ENCODE data around the gene ADGRL1. TPM values are rescaled to one million over a fixed set of nuclear protein-coding genes. Genes with fewer than 3 reads are reported as not detected.

The ADGRL1 gene
- total and polyA plus RNA-seq, 4 donors, result 0.14 to 1.6 (median 0.53) TPM

GRCh38 chr19:14167576-14168138 lies 38.3 kb downstream of the ADGRL1 start:
- no peaks in the 10 kb centered on the region for H3K36me3 ChIP-seq (ENCODE audit: control insufficient read depth in 4 of 4, insufficient read depth in 3 of 4, low read depth in 1 of 4, low read length in 3 of 4)
- H3K4me1 ChIP-seq (ENCODE audit: control insufficient read depth in 4 of 4, insufficient read depth in 4 of 4, low read length in 3 of 4), result peaks cover 0 to 7% (median 0%) of the 10 kb centered on the region in 4 donors
- 67% methylated on average over 18 of the region's 18 CpGs for WGBS
- H3K27me3 ChIP-seq (ENCODE audit: control insufficient read depth in 4 of 4, insufficient read depth in 4 of 4, low read length in 3 of 4), result no peaks in the 10 kb centered on the region
- no peak overlapping the region for H3K27ac ChIP-seq (ENCODE audit: low read depth in 1 of 2, low read length in 2 of 2)
- no peak overlapping the region for H3K9ac ChIP-seq (ENCODE audit: low read depth in 1 of 2, low read length in 2 of 2)
- H3K4me3 ChIP-seq (ENCODE audit: low read depth in 1 of 3, low read length in 3 of 3), result no peak overlapping the region
- no peak for DNase-seq (ENCODE audit: low spot score)
- no peaks in the 10 kb centered on the region for H3K9me3 ChIP-seq (ENCODE audit: control insufficient read depth in 4 of 4, low read length in 3 of 4)
- TF ChIP-seq HNF4A (conservative IDR thresholded peaks at IDR 0.05), result no peak
- TF ChIP-seq ATF3 (IDR thresholded peaks at IDR 0.05), result no peak
- TF ChIP-seq JUND (IDR thresholded peaks at IDR 0.05), result no peak
- TF ChIP-seq GABPA (IDR thresholded peaks at IDR 0.05 in 1 of 2, conservative IDR thresholded peaks at IDR 0.05 in 1 of 2), result no peak
- TF ChIP-seq SP1 (IDR thresholded peaks at IDR 0.05), result no peak
- TF ChIP-seq FOXA2 (IDR thresholded peaks at IDR 0.05), result no peak
- TF ChIP-seq REST (IDR thresholded peaks at IDR 0.05), result no peak
- TF ChIP-seq RAD21 (IDR thresholded peaks at IDR 0.05), result no peak
- TF ChIP-seq RXRA (IDR thresholded peaks at IDR 0.05), result no peak
- TF ChIP-seq, protein P1, sequence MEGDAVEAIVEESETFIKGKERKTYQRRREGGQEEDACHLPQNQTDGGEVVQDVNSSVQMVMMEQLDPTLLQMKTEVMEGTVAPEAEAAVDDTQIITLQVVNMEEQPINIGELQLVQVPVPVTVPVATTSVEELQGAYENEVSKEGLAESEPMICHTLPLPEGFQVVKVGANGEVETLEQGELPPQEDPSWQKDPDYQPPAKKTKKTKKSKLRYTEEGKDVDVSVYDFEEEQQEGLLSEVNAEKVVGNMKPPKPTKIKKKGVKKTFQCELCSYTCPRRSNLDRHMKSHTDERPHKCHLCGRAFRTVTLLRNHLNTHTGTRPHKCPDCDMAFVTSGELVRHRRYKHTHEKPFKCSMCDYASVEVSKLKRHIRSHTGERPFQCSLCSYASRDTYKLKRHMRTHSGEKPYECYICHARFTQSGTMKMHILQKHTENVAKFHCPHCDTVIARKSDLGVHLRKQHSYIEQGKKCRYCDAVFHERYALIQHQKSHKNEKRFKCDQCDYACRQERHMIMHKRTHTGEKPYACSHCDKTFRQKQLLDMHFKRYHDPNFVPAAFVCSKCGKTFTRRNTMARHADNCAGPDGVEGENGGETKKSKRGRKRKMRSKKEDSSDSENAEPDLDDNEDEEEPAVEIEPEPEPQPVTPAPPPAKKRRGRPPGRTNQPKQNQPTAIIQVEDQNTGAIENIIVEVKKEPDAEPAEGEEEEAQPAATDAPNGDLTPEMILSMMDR (IDR thresholded peaks at IDR 0.05; ENCODE audit: low read depth, low read length, missing input control), result no peak
- TF ChIP-seq YY1 (IDR thresholded peaks at IDR 0.05), result no peak
- TF ChIP-seq NR2F2 (IDR thresholded peaks at IDR 0.05), result no peak

GRCh38 chr19:14166999-14167575 lies 38.9 kb downstream of the ADGRL1 start:
- WGBS, result 65% methylated on average over 12 of the region's 12 CpGs
- Histone ChIP-seq H3K4me1 (ENCODE audit: control insufficient read depth in 4 of 4, insufficient read depth in 4 of 4, low read length in 3 of 4) (peaks cover 0 to 7% (median 0%) of the 10 kb centered on the region in 4 donors), H3K27ac (ENCODE audit: low read depth in 1 of 2, low read length in 2 of 2) (no peak overlapping the region), H3K9ac (ENCODE audit: low read depth in 1 of 2, low read length in 2 of 2) (no peak overlapping the region), H3K27me3 (ENCODE audit: control insufficient read depth in 4 of 4, insufficient read depth in 4 of 4, low read length in 3 of 4) (no peaks in the 10 kb centered on the region), H3K4me3 (ENCODE audit: low read depth in 1 of 3, low read length in 3 of 3) (no peak overlapping the region), H3K36me3 (ENCODE audit: control insufficient read depth in 4 of 4, insufficient read depth in 3 of 4, low read depth in 1 of 4, low read length in 3 of 4) (no peaks in the 10 kb centered on the region), H3K9me3 (ENCODE audit: control insufficient read depth in 4 of 4, low read length in 3 of 4) (no peaks in the 10 kb centered on the region)
- DNase-seq (ENCODE audit: low spot score), result no peak
- TF ChIP-seq HNF4G (IDR thresholded peaks at IDR 0.05) (no peak), EGR1 (IDR thresholded peaks at IDR 0.05; ENCODE audit: low read depth in 2 of 2) (no peak), REST (IDR thresholded peaks at IDR 0.05) (no peak), FOXA2 (IDR thresholded peaks at IDR 0.05) (no peak), TAF1 (conservative IDR thresholded peaks at IDR 0.05) (no peak), NR2F2 (IDR thresholded peaks at IDR 0.05) (no peak), FOXA1 (IDR thresholded peaks at IDR 0.05) (no peak), RXRA (IDR thresholded peaks at IDR 0.05) (no peak), JUND (IDR thresholded peaks at IDR 0.05) (no peak), SP1 (IDR thresholded peaks at IDR 0.05) (no peak), YY1 (IDR thresholded peaks at IDR 0.05) (no peak)
- TF ChIP-seq, protein P2, sequence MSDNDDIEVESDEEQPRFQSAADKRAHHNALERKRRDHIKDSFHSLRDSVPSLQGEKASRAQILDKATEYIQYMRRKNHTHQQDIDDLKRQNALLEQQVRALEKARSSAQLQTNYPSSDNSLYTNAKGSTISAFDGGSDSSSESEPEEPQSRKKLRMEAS (IDR thresholded peaks at IDR 0.05), result no peak
- TF ChIP-seq, protein P3, sequence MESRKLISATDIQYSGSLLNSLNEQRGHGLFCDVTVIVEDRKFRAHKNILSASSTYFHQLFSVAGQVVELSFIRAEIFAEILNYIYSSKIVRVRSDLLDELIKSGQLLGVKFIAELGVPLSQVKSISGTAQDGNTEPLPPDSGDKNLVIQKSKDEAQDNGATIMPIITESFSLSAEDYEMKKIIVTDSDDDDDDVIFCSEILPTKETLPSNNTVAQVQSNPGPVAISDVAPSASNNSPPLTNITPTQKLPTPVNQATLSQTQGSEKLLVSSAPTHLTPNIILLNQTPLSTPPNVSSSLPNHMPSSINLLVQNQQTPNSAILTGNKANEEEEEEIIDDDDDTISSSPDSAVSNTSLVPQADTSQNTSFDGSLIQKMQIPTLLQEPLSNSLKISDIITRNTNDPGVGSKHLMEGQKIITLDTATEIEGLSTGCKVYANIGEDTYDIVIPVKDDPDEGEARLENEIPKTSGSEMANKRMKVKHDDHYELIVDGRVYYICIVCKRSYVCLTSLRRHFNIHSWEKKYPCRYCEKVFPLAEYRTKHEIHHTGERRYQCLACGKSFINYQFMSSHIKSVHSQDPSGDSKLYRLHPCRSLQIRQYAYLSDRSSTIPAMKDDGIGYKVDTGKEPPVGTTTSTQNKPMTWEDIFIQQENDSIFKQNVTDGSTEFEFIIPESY (IDR thresholded peaks at IDR 0.05), result no peak
